Measurements from ENCODE around the gene MAP7. TPM values are rescaled to one million over a fixed set of nuclear protein-coding genes. Genes with fewer than 3 reads are reported as not detected.

Gene MAP7
- total RNA-seq, 1 donor from 2014 or later: 0.77 TPM

DNA sequence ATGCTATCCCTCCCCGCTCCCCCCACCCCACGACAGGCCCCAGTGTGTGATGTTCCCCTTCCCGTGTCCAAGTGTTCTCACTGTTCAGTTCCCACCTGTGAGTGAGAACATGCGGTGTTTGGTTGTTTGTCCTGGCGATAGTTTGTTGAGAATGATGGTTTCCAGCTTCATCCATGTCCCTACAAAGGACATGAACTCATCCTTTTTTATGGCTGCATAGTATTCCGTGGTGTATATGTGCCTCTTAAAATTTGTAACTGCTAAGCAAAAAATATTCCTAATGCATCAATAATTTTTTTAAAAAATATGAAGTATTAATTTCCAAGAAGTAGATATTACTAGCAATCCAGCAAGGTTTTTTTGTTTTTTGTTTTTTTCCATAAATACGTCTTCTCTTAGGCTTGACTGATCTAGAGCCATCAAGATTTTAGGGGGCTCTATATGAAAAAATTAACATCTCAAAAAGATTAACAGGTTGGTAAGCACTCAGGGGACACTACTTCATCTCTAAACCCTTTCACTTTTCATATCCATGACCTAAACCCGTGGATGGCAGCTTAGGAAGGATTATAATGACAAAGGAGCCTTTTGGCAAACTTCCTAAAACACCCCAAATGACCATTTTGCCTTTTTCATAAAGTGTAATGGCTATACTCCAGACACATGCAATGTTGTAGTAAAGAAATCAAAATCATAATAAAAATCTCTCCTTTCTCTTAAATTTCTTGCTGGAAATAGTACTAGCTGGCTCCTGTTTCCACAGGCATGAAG lies 14.2 kb downstream of the MAP7 start:
- Mint-ChIP-seq H3K36me3 (ENCODE audit: low read depth) (no peaks in the 10 kb centered on the region), H3K27ac (ENCODE audit: unreplicated experiment) (no peak overlapping the region), H3K9me3 (ENCODE audit: low read depth) (no peaks in the 10 kb centered on the region), H3K4me1 (ENCODE audit: low read depth) (peaks cover 5% of the 10 kb centered on the region), H3K27me3 (ENCODE audit: low read depth) (peaks cover 22% of the 10 kb centered on the region), H3K4me3 (ENCODE audit: unreplicated experiment) (no peak overlapping the region)
- TF ChIP-seq, protein P1, sequence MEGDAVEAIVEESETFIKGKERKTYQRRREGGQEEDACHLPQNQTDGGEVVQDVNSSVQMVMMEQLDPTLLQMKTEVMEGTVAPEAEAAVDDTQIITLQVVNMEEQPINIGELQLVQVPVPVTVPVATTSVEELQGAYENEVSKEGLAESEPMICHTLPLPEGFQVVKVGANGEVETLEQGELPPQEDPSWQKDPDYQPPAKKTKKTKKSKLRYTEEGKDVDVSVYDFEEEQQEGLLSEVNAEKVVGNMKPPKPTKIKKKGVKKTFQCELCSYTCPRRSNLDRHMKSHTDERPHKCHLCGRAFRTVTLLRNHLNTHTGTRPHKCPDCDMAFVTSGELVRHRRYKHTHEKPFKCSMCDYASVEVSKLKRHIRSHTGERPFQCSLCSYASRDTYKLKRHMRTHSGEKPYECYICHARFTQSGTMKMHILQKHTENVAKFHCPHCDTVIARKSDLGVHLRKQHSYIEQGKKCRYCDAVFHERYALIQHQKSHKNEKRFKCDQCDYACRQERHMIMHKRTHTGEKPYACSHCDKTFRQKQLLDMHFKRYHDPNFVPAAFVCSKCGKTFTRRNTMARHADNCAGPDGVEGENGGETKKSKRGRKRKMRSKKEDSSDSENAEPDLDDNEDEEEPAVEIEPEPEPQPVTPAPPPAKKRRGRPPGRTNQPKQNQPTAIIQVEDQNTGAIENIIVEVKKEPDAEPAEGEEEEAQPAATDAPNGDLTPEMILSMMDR (IDR thresholded peaks at IDR 0.05): no peak
- DNase-seq (ENCODE audit: low spot score): no peak

DNA sequence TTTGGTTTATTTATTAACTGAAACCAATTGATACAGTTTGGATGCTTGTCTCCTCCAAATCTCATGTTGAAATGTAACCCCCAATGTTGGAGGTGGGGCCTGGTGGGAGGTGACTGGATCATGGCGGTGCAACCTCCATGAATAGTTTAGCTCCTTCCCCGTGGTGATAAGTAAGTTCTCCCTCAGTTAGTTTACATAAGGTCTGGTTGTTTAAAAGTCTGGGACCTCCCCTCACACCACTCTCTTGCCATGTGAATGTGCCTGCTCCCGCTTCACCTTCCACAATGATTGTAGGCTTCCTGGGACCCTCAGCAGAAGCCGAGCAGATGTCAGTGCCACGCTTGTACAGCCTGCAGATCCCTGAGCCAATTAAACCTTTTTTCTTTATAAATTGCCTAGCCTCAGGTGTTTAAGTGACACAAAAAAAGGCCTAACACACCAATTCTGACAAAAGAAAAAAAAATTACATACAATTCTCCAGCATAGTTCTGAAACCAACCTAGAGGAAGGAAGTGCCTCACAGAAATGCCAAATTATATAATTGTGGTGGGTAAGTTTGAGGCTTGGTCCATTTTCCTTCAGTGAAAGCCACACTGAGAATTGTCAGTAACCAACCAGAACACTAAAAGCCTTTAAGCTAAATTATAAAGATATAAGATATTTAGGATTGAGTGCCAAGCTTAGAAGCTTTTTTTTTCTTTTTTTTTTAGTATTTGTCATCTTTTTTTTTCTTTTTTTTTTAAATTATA lies 15.0 kb downstream of the MAP7 start:
- H3K4me3 Mint-ChIP-seq (ENCODE audit: unreplicated experiment): no peak overlapping the region
- H3K27ac Mint-ChIP-seq (ENCODE audit: unreplicated experiment): no peak overlapping the region
- DNase-seq (ENCODE audit: low spot score): no peak
- peaks cover 22% of the 10 kb centered on the region for H3K27me3 Mint-ChIP-seq (ENCODE audit: low read depth)
- peaks cover 4% of the 10 kb centered on the region for H3K4me1 Mint-ChIP-seq (ENCODE audit: low read depth)
- TF ChIP-seq, protein P1 (IDR thresholded peaks at IDR 0.05): no peak
- H3K36me3 Mint-ChIP-seq (ENCODE audit: low read depth): no peaks in the 10 kb centered on the region
- no peaks in the 10 kb centered on the region for H3K9me3 Mint-ChIP-seq (ENCODE audit: low read depth)

DNA sequence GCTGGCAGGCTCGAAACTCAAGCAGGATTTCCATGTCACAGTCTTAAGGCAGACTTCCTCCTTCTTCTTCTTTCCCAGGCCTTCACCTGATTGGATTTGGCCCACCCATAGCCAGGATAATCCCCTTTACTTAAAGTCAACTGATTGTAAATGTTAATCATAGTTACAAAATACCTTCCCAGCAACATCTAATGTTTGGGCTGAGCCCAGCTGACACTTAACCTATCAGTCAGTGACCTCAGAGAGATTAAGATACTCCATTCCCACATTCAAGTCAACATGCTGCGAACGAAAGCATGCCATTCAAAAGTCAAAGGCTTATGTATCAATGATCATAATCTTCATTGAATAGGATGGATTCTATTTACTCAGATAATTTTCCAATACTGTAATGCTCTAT lies 16.0 kb downstream of the MAP7 start:
- TF ChIP-seq, protein P1 (IDR thresholded peaks at IDR 0.05): no peak
- DNase-seq (ENCODE audit: low spot score): no peak
- H3K4me3 Mint-ChIP-seq (ENCODE audit: unreplicated experiment): no peak overlapping the region
- H3K27me3 Mint-ChIP-seq (ENCODE audit: low read depth): peaks cover 18% of the 10 kb centered on the region
- H3K4me1 Mint-ChIP-seq (ENCODE audit: low read depth): no peaks in the 10 kb centered on the region
- H3K36me3 Mint-ChIP-seq (ENCODE audit: low read depth): no peaks in the 10 kb centered on the region
- no peak overlapping the region for H3K27ac Mint-ChIP-seq (ENCODE audit: unreplicated experiment)
- no peaks in the 10 kb centered on the region for H3K9me3 Mint-ChIP-seq (ENCODE audit: low read depth)

DNA sequence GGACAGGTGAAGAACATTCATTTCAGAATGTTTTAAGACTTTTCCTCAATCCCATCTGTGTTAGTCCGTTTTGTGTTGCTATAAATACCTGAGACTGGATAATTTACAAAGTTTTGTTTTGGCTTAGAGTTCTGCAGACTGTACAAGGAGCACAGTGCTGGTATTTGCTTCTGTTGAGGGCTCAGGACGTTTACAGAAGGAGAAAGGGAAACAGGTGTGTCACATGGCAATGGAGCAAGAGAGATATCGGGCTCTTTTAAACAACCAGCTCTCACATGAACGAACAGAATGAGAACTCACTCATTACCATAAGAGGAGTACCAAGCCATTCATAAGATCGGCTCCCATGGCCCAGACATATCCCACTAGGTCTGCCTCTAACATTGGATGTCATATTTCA lies 16.7 kb downstream of the MAP7 start:
- TF ChIP-seq, protein P1 (IDR thresholded peaks at IDR 0.05): no peak
- no peak overlapping the region for H3K4me3 Mint-ChIP-seq (ENCODE audit: unreplicated experiment)
- no peaks in the 10 kb centered on the region for H3K9me3 Mint-ChIP-seq (ENCODE audit: low read depth)
- no peak overlapping the region for H3K27ac Mint-ChIP-seq (ENCODE audit: unreplicated experiment)
- H3K27me3 Mint-ChIP-seq (ENCODE audit: low read depth): peaks cover 18% of the 10 kb centered on the region
- DNase-seq (ENCODE audit: low spot score): no peak
- no peaks in the 10 kb centered on the region for H3K36me3 Mint-ChIP-seq (ENCODE audit: low read depth)
- no peaks in the 10 kb centered on the region for H3K4me1 Mint-ChIP-seq (ENCODE audit: low read depth)

DNA sequence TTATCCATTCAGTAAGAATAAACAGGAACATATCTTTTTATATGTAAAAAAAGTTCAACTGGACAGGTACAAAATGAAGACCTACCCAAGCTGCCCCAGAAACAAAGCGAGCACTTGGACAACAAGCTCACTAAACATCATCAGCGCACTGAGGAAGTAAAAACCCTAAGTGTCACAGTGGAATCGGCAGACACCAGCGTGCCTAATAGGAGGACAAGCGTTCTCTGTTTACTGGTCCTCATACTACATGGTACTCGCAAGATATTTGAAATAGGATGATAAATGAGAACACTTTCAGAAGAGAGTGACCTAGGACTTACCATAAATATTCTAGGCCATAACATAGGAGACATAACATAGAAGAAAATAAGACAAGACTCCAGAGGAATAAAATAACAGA lies 18.2 kb downstream of the MAP7 start:
- DNase-seq (ENCODE audit: low spot score): no peak
- no peaks in the 10 kb centered on the region for H3K4me1 Mint-ChIP-seq (ENCODE audit: low read depth)
- no peak overlapping the region for H3K27ac Mint-ChIP-seq (ENCODE audit: unreplicated experiment)
- H3K36me3 Mint-ChIP-seq (ENCODE audit: low read depth): no peaks in the 10 kb centered on the region
- peaks cover 18% of the 10 kb centered on the region for H3K27me3 Mint-ChIP-seq (ENCODE audit: low read depth)
- no peak overlapping the region for H3K4me3 Mint-ChIP-seq (ENCODE audit: unreplicated experiment)
- H3K9me3 Mint-ChIP-seq (ENCODE audit: low read depth): no peaks in the 10 kb centered on the region
- TF ChIP-seq, protein P1 (IDR thresholded peaks at IDR 0.05): no peak
